Esophagus squamous epithelium (tissue), 4 donors: Measurements from ENCODE around the gene AOPEP.

Source experiments
- CTCF ChIP-seq, 6 experiments: fragments of 450-650 bp in 4 of 6; fragments of 200-600 bp in 2 of 6; sonication (generic) in 2 of 6; IDR thresholded peaks; one replicate each; pipeline ENCODE4 v1.5.1; 2016 to 2019; ENCODE audit warnings: antibody characterized with exemption in 6 of 6, mild to moderate bottlenecking in 4 of 6, moderate library complexity in 4 of 6
- POLR2A ChIP-seq, 4 donors: fragments of 450-650 bp; IDR thresholded peaks; one replicate each; pipeline ENCODE4 v1.6.1; 2017; ENCODE audit warnings: antibody characterized with exemption in 4 of 4, mild to moderate bottlenecking in 4 of 4, moderate library complexity in 3 of 4

GRCh38 chr9:94851892-94852291 lies 125.4 kb downstream of the AOPEP start:
- TF ChIP-seq CTCF (IDR thresholded peaks at IDR 0.05) (no peak), POLR2A (IDR thresholded peaks at IDR 0.05) (no peak)
